SK-N-SH (cell line): ENCODE results near the gene TADA2A. TPM values are rescaled to one million over a fixed set of nuclear protein-coding genes. Genes with fewer than 3 reads are reported as not detected.

Experiments used
- CTCF ChIA-PET: fragments of 300-600, 350-600 bp; formaldehyde crosslinking; extraction: SDS; loops from one replicate; lab custom pipeline; 2021; lab: Yijun Ruan, JAX
- POLR2A ChIA-PET: fragments of 350-600 bp; sonication (Branson Sonifier 250); formaldehyde crosslinking; extraction: SDS; loops from one replicate; lab custom pipeline; 2020; ENCODE audit warnings: antibody characterized with exemption, inconsistent platforms; lab: Yijun Ruan, JAX
- DNase-seq: peaks from one replicate; pipeline ENCODE4 v3.0.0; 2012
- H2AFZ ChIP-seq: fragments of 200-600 bp; sonication (generic); 2 replicates; pipeline ENCODE4 v1.8.1; 2016; ENCODE audit warnings: antibody characterized with exemption, mild to moderate bottlenecking, low read depth
- H3F3A ChIP-seq: fragments of 200-600 bp; sonication (generic); replicated peaks from 2 replicates; pipeline ENCODE3; 2016; ENCODE audit warnings: antibody characterized with exemption, mild to moderate bottlenecking; ENCODE audit not compliant: insufficient read depth
- H3K27ac ChIP-seq, 2 experiments: fragments of 200-500 bp in 1 of 2; fragments of 200-600 bp in 1 of 2; sonication (Bioruptor generic) in 1 of 2; sonication (generic), shearing (Covaris generic) in 1 of 2; 2 replicates each; pipeline versions ENCODE4 v1.5.1 to v1.6.1; 2014 to 2016; ENCODE audit warnings: low read depth in 2 of 2, inconsistent platforms in 1 of 2, low read length in 1 of 2, mild to moderate bottlenecking in 1 of 2, mixed read lengths in 1 of 2
- H3K27me3 ChIP-seq: fragments of 200-600 bp; sonication (generic), shearing (Covaris generic); 2 replicates; pipeline ENCODE4 v1.6.1; 2016; ENCODE audit warnings: mixed run types; ENCODE audit not compliant: insufficient read depth
- H3K36me3 ChIP-seq, 2 experiments: fragments of 200-500 bp in 1 of 2; fragments of 200-600 bp in 1 of 2; sonication (Bioruptor generic) in 1 of 2; sonication (generic) in 1 of 2; replicated peaks in 1 of 2; 2 replicates each; pipeline versions ENCODE3 to v1.5.1; 2014 to 2016; ENCODE audit warnings: low read length in 1 of 2, mild to moderate bottlenecking in 1 of 2; ENCODE audit not compliant: insufficient read depth in 2 of 2, control insufficient read depth in 1 of 2
- H3K4me1 ChIP-seq, 2 experiments: fragments of 200-500 bp in 1 of 2; fragments of 200-600 bp in 1 of 2; sonication (Bioruptor generic) in 1 of 2; sonication (generic), shearing (Covaris generic) in 1 of 2; 2 replicates each; pipeline versions ENCODE4 v1.5.1 to v1.6.1; 2014 to 2016; ENCODE audit warnings: low read depth in 1 of 2, low read length in 1 of 2, mixed run types in 1 of 2; ENCODE audit not compliant: insufficient read depth in 2 of 2, control insufficient read depth in 1 of 2
- H3K4me2 ChIP-seq: fragments of 200-600 bp; sonication (generic), shearing (Covaris generic); 2 replicates; pipeline ENCODE4 v1.6.1; 2017; ENCODE audit warnings: mixed run types
- H3K4me3 ChIP-seq, 2 experiments: fragments of 200-500 bp in 1 of 2; fragments of 200-600 bp in 1 of 2; sonication (Bioruptor generic) in 1 of 2; sonication (generic), shearing (Covaris generic) in 1 of 2; 2 replicates each; pipeline versions ENCODE4 v1.5.1 to v1.8.1; 2014 to 2016; ENCODE audit warnings: low read depth in 2 of 2, inconsistent platforms in 1 of 2, low read length in 1 of 2, mild to moderate bottlenecking in 1 of 2, mixed read lengths in 1 of 2, moderate library complexity in 1 of 2
- H3K79me2 ChIP-seq: fragments of 200-600 bp; sonication (generic); 2 replicates; pipeline ENCODE4 v1.8.1; 2017; ENCODE audit warnings: mild to moderate bottlenecking; ENCODE audit not compliant: insufficient read depth
- H3K9ac ChIP-seq: fragments of 200-600 bp; sonication (generic); 2 replicates; pipeline ENCODE4 v1.6.1; 2017; ENCODE audit warnings: mixed run types
- H3K9me2 ChIP-seq: fragments of 200-600 bp; sonication (generic); 2 replicates; pipeline ENCODE4 v1.6.1; 2017; ENCODE audit warnings: mixed run types
- H3K9me3 ChIP-seq: fragments of 200-600 bp; sonication (generic); 2 replicates; pipeline ENCODE4 v1.6.1; 2017; ENCODE audit warnings: mixed run types, mild to moderate bottlenecking, moderate library complexity
- H4K20me1 ChIP-seq: fragments of 200-600 bp; sonication (generic); 2 replicates; pipeline ENCODE4 v1.6.1; 2017; ENCODE audit warnings: mild to moderate bottlenecking, mixed run types; ENCODE audit not compliant: insufficient read depth
- EP300 ChIP-seq, 2 experiments: IDR thresholded peaks; 2 replicates each; pipeline versions ENCODE4 v1.4.0 to v1.6.1; 2012; ENCODE audit warnings: borderline replicate concordance in 1 of 2, low read depth in 1 of 2, low read length in 1 of 2
- EZH2phosphoT487 ChIP-seq: fragments of 200-600 bp; sonication (generic); IDR thresholded peaks from 2 replicates; pipeline ENCODE4 v1.6.1; 2017; ENCODE audit warnings: low read depth, mixed run types, mild to moderate bottlenecking, antibody characterized with exemption, moderate library complexity, borderline replicate concordance
- FOXJ3 ChIP-seq: sonication (generic); formaldehyde crosslinking; IDR thresholded peaks from 2 replicates; pipeline ENCODE4 v1.5.1; 2020; ENCODE audit warnings: mild to moderate bottlenecking, missing genetic modification reagents
- JUND ChIP-seq: IDR thresholded peaks from 2 replicates; pipeline ENCODE4 v1.4.0; 2012
- MXI1 ChIP-seq: IDR thresholded peaks from 2 replicates; pipeline ENCODE4 v1.6.1; 2012; ENCODE audit warnings: mild to moderate bottlenecking, low read depth, low read length, improper control_type of control experiment
- NFIC ChIP-seq: IDR thresholded peaks from 2 replicates; pipeline ENCODE4 v1.4.0; 2012; ENCODE audit warnings: borderline replicate concordance
- NRF1 ChIP-seq: IDR thresholded peaks from 2 replicates; pipeline ENCODE4 v1.6.1; 2012; ENCODE audit warnings: low read depth, mild to moderate bottlenecking, low read length
- PBX3 ChIP-seq: IDR thresholded peaks from 2 replicates; pipeline ENCODE4; 2012
- POLR2AphosphoS5 ChIP-seq: IDR thresholded peaks from 2 replicates; pipeline ENCODE4 v1.6.1; 2012; ENCODE audit warnings: low read depth, low read length
- RAD21 ChIP-seq: IDR thresholded peaks from 2 replicates; pipeline ENCODE4 v1.6.1; 2012; ENCODE audit warnings: mild to moderate bottlenecking, low read length
- RXRA ChIP-seq: IDR thresholded peaks from 2 replicates; pipeline ENCODE4 v1.4.0; 2012; ENCODE audit warnings: low read depth, mild to moderate bottlenecking, borderline replicate concordance
- SIN3A ChIP-seq: IDR thresholded peaks from 2 replicates; pipeline ENCODE4 v1.6.1; 2012; ENCODE audit warnings: low read depth, mild to moderate bottlenecking, low read length, moderate library complexity, borderline replicate concordance
- SMC3 ChIP-seq: IDR thresholded peaks from 2 replicates; pipeline ENCODE4 v1.6.1; 2012; ENCODE audit warnings: low read depth, low read length, improper control_type of control experiment
- TEAD4 ChIP-seq: IDR thresholded peaks from 2 replicates; pipeline ENCODE4 v1.4.0; 2012; ENCODE audit warnings: mild to moderate bottlenecking, borderline replicate concordance; ENCODE audit not compliant: insufficient read depth
- USF1 ChIP-seq: IDR thresholded peaks from 2 replicates; pipeline ENCODE4 v1.4.0; 2012; ENCODE audit warnings: low read depth, borderline replicate concordance
- USF2 ChIP-seq: fragments of 150-350 bp; IDR thresholded peaks from 2 replicates; pipeline ENCODE4 v1.6.1; 2017; ENCODE audit warnings: antibody characterized with exemption, low read length, low read depth, borderline replicate concordance
- ZBTB33 ChIP-seq: IDR thresholded peaks from 2 replicates; pipeline ENCODE4 v1.4.0; 2012; ENCODE audit warnings: low read depth, borderline replicate concordance
- WGBS: methylation state at CpG from one replicate; pipeline ENCODE4 v1.1.6; 2017; ENCODE audit warnings: low lambda C conversion rate; 5-methylcytosine and 5-hydroxymethylcytosine counted together
- polyA plus RNA-seq, 3 experiments: library from polyadenylated mRNA; depleted of rRNA; stranded (reverse); fragments of >200 nt; gene quantifications; 2 replicates each; pipeline ENCODE4 v1.2.3, GENCODE V29; 2012

Gene TADA2A
- polyA plus RNA-seq, 1 of the 3 experiments (the other 2 are of a cell fraction): 9.7 TPM

GRCh38 chr17:37512442-37513068 is 105.9 kb downstream of the TADA2A start:
- H3K27me3 ChIP-seq: no peaks in the 10 kb centered on the region
- H3F3A ChIP-seq: peaks cover 27% of the 10 kb centered on the region
- peaks cover 21% of the 10 kb centered on the region; the same call in 1 of the 2 replicates for H4K20me1 ChIP-seq
- H3K27ac ChIP-seq: no peak overlapping the region
- no peak for TF ChIP-seq NFIC
- no peak for TF ChIP-seq RAD21
- no peak for TF ChIP-seq JUND
- no peak for TF ChIP-seq TEAD4
- TF ChIP-seq SMC3: no peak
- TF ChIP-seq ZBTB33: no peak
- no peak for TF ChIP-seq EZH2phosphoT487
- no peak for TF ChIP-seq USF2
- TF ChIP-seq FOXJ3 (CRISPR knock-in tag): no peak
- no peak for TF ChIP-seq POLR2AphosphoS5
- H3K4me2 ChIP-seq: no peak overlapping the region
- 91% methylated on average over 24 of the region's 24 CpGs for WGBS
- DNase-seq: no peak
- H3K36me3 ChIP-seq: peaks cover 39 to 49% of the 10 kb centered on the region in 2 experiments
- no peak overlapping the region for H2AFZ ChIP-seq
- ChIA-PET POLR2A (interaction anchor here (1.1 kb wide), 1 partner anchor 10 kb away, joined by 3 read pairs; no protein-coding TSS in a partner anchor), CTCF (interaction anchor here (0.6 to 1.7 kb wide), 3 partner anchors 9 to 26 kb away, joined by 3 to 5 read pairs (median 4); no protein-coding TSS in a partner anchor)
- H3K4me3 ChIP-seq: no peak overlapping the region
- H3K9me3 ChIP-seq: no peaks in the 10 kb centered on the region
- no peak overlapping the region for H3K9ac ChIP-seq
- H3K9me2 ChIP-seq: no peaks in the 10 kb centered on the region
- peaks cover 3 to 4% of the 10 kb centered on the region in 2 experiments; a peak in 1 of 4 replicates for H3K4me1 ChIP-seq
- peaks cover 69% of the 10 kb centered on the region for H3K79me2 ChIP-seq

- Histone ChIP-seq H3K4me1 (peaks cover 0 to 4% of the 10 kb centered on the region in 2 experiments; a peak in 1 of 4 replicates), H2AFZ (no peak overlapping the region), H4K20me1 (peaks cover 21% of the 10 kb centered on the region; the same call in 1 of the 2 replicates), H3K27ac (no peak overlapping the region), H3K9ac (no peak overlapping the region), H3K9me3 (no peaks in the 10 kb centered on the region), H3K36me3 (peaks cover 51 to 59% of the 10 kb centered on the region in 2 experiments), H3K9me2 (no peaks in the 10 kb centered on the region), H3F3A (peaks cover 32% of the 10 kb centered on the region), H3K27me3 (no peaks in the 10 kb centered on the region), H3K79me2 (peaks cover 58% of the 10 kb centered on the region), H3K4me2 (no peak overlapping the region), H3K4me3 (no peak overlapping the region)
- 92% methylated on average over 10 of the region's 10 CpGs for WGBS
- no peak for DNase-seq
- ChIA-PET CTCF (interaction anchor here (0.9 to 1.3 kb wide), 2 partner anchors 14 to 302 kb away, joined by 3 to 6 read pairs; no protein-coding TSS in a partner anchor), POLR2A (interaction anchor here (1.1 kb wide), 1 partner anchor 9 kb away, joined by 3 read pairs; no protein-coding TSS in a partner anchor)
- no peak for TF ChIP-seq PBX3
- no peak for TF ChIP-seq EZH2phosphoT487
- no peak for TF ChIP-seq USF1
- TF ChIP-seq POLR2AphosphoS5: no peak
- TF ChIP-seq NRF1: no peak
- TF ChIP-seq TEAD4: no peak
- TF ChIP-seq MXI1: no peak
- TF ChIP-seq USF2: no peak
- TF ChIP-seq SIN3A: no peak
- no peak for TF ChIP-seq RXRA
- TF ChIP-seq EP300 (IDR thresholded peaks at IDR 0.05; ENCODE audit: borderline replicate concordance in 1 of 2, low read depth in 1 of 2, low read length in 1 of 2): no peak
These were observed 107.0 kb downstream of the TADA2A start for GRCh38 chr17:37513711-37514110.
